ENCODE measurements around the gene THSD4. TPM values are rescaled to one million over a fixed set of nuclear protein-coding genes. Genes with fewer than 3 reads are reported as not detected.

The THSD4 gene
- total and polyA plus RNA-seq, 7 donors = 0.21 to 3.1 (median 1.8) TPM

GRCh38 chr15:71786673-71787072 lies 671.4 kb downstream of the THSD4 start:
- no peaks in the 10 kb centered on the region for H3K27me3 ChIP-seq (ENCODE audit: insufficient read depth in 3 of 3, low read length in 2 of 3)
- TF ChIP-seq CTCF (IDR thresholded peaks at IDR 0.05) = no peak
- no peak for ATAC-seq
- H3K4me1 ChIP-seq = no peaks in the 10 kb centered on the region
- intact Hi-C loops (cut with DNase I) = no loop called here
- H3K36me3 ChIP-seq (ENCODE audit: insufficient read depth in 1 of 2, low read depth in 1 of 2) = no peaks in the 10 kb centered on the region
- H3K9me3 ChIP-seq = no peaks in the 10 kb centered on the region
- no peak for DNase-seq
- 81 to 87% (median 84%) methylated on average over 7 of the region's 7 CpGs for WGBS, 3 donors
- H3K4me3 ChIP-seq = no peak overlapping the region
- H3K27ac ChIP-seq = no peak overlapping the region

GRCh38 chr15:71788646-71789579 lies 673.6 kb downstream of the THSD4 start:
- intact Hi-C loops (cut with DNase I) = no loop called here
- H3K36me3 ChIP-seq (ENCODE audit: insufficient read depth in 1 of 2, low read depth in 1 of 2) = no peaks in the 10 kb centered on the region
- no peaks in the 10 kb centered on the region for H3K9me3 ChIP-seq
- whole genome bisulfite sequencing, 3 donors = 87 to 89% (median 87%) methylated on average over 15 of the region's 15 CpGs
- no peaks in the 10 kb centered on the region for H3K4me1 ChIP-seq
- H3K27ac ChIP-seq = no peak overlapping the region
- no peaks in the 10 kb centered on the region for H3K27me3 ChIP-seq (ENCODE audit: insufficient read depth in 3 of 3, low read length in 2 of 3)
- H3K4me3 ChIP-seq = no peak overlapping the region
- ATAC-seq (no peak), DNase-seq (no peak)
- no peak for TF ChIP-seq CTCF (IDR thresholded peaks at IDR 0.05)

GRCh38 chr15:71789616-71790015 lies 674.3 kb downstream of the THSD4 start:
- no peaks in the 10 kb centered on the region for H3K9me3 ChIP-seq
- no peak for ATAC-seq

GRCh38 chr15:71790081-71790480 lies 674.8 kb downstream of the THSD4 start:
- TF ChIP-seq CTCF (IDR thresholded peaks at IDR 0.05) = no peak
- no peaks in the 10 kb centered on the region for H3K9me3 ChIP-seq
- no peaks in the 10 kb centered on the region for H3K4me1 ChIP-seq
- no peak overlapping the region for H3K27ac ChIP-seq
- ATAC-seq (no peak), DNase-seq (no peak)
- H3K36me3 ChIP-seq (ENCODE audit: insufficient read depth in 1 of 2, low read depth in 1 of 2) = no peaks in the 10 kb centered on the region
- no peaks in the 10 kb centered on the region for H3K27me3 ChIP-seq (ENCODE audit: insufficient read depth in 3 of 3, low read length in 2 of 3)
- WGBS, 3 donors = 85 to 88% (median 85%) methylated on average over 10 of the region's 10 CpGs
- intact Hi-C loops (cut with DNase I) = no loop called here
- H3K4me3 ChIP-seq = no peak overlapping the region

More at GRCh38 chr15:71789616-71790015, 674.3 kb downstream of the THSD4 start:
- Histone ChIP-seq H3K27ac (no peak overlapping the region), H3K36me3 (ENCODE audit: insufficient read depth in 1 of 2, low read depth in 1 of 2) (no peaks in the 10 kb centered on the region), H3K4me3 (no peak overlapping the region), H3K27me3 (ENCODE audit: insufficient read depth in 3 of 3, low read length in 2 of 3) (no peaks in the 10 kb centered on the region), H3K4me1 (no peaks in the 10 kb centered on the region)
- no peak for DNase-seq
- 87 to 95% (median 93%) methylated on average over 6 of the region's 6 CpGs for WGBS, 3 donors
- intact Hi-C loops (cut with DNase I) = no loop called here
- TF ChIP-seq CTCF (IDR thresholded peaks at IDR 0.05) = no peak
